Measurements from ENCODE around the gene NPNT. TPM values are rescaled to one million over a fixed set of nuclear protein-coding genes. Genes with fewer than 3 reads are reported as not detected.

Gene NPNT
- total RNA-seq, 1 experiment from 2014 or later, result 1.4 TPM

- TF ChIP-seq MYBL2 (CRISPR knock-in tag; IDR thresholded peaks at IDR 0.05) (no peak), PRRX2 (CRISPR knock-in tag; IDR thresholded peaks at IDR 0.05) (no peak), GRHL2 (CRISPR knock-in tag; IDR thresholded peaks at IDR 0.05; ENCODE audit: insufficient replicate concordance, severe bottlenecking) (no peak), FOXJ3 (CRISPR knock-in tag; IDR thresholded peaks at IDR 0.05; ENCODE audit: borderline replicate concordance) (no peak)
- TF ChIP-seq, protein P1, sequence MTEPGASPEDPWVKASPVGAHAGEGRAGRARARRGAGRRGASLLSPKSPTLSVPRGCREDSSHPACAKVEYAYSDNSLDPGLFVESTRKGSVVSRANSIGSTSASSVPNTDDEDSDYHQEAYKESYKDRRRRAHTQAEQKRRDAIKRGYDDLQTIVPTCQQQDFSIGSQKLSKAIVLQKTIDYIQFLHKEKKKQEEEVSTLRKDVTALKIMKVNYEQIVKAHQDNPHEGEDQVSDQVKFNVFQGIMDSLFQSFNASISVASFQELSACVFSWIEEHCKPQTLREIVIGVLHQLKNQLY (CRISPR knock-in tag; IDR thresholded peaks at IDR 0.05), result no peak
These were observed 70.8 kb downstream of the NPNT start (continued) for GRCh38 chr4:105966051-105966450.

DNA sequence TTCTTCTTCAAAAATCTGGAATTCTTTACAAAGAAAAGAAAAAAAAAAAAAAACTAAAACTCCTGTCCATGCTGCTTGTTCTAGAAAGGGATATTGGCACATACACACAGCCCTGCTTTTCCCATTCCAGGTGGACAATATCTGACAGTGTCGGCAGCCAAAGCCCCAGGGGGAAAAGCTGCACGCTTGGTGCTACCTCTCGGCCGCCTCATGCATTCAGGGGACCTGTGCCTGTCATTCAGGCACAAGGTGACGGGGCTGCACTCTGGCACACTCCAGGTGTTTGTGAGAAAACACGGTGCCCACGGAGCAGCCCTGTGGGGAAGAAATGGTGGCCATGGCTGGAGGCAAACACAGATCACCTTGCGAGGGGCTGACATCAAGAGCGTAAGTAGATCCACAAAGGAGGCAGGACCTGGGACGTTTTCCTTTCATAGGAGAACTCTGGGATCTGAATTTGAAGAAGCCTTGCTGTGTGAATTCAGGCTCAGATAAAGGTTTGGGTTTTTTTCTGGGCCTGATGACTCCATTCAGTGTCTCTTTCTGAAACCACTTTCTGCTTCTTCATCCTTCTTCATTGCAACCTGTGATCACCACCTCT, 71.9 kb downstream of the NPNT start:
- Mint-ChIP-seq H3K9me3 (no peaks in the 10 kb centered on the region), H3K27me3 (ENCODE audit: low read depth) (no peaks in the 10 kb centered on the region), H3K4me3 (peak overlapping the region; percentile 31; the same call in 1 of the 2 replicates), H3K27ac (peak overlapping the region; percentile 54; the same call in 1 of the 2 replicates), H3K4me1 (peaks cover 55% of the 10 kb centered on the region), H3K36me3 (no peaks in the 10 kb centered on the region)
- ATAC-seq (peak; percentile 68), DNase-seq (ENCODE audit: low spot score) (no peak)
- ChIA-PET CTCF (no interaction called here), POLR2A (no interaction called here)
- TF ChIP-seq, protein P2, sequence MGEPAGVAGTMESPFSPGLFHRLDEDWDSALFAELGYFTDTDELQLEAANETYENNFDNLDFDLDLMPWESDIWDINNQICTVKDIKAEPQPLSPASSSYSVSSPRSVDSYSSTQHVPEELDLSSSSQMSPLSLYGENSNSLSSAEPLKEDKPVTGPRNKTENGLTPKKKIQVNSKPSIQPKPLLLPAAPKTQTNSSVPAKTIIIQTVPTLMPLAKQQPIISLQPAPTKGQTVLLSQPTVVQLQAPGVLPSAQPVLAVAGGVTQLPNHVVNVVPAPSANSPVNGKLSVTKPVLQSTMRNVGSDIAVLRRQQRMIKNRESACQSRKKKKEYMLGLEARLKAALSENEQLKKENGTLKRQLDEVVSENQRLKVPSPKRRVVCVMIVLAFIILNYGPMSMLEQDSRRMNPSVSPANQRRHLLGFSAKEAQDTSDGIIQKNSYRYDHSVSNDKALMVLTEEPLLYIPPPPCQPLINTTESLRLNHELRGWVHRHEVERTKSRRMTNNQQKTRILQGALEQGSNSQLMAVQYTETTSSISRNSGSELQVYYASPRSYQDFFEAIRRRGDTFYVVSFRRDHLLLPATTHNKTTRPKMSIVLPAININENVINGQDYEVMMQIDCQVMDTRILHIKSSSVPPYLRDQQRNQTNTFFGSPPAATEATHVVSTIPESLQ (CRISPR knock-in tag; IDR thresholded peaks at IDR 0.05), result no peak
- TF ChIP-seq, protein P3, sequence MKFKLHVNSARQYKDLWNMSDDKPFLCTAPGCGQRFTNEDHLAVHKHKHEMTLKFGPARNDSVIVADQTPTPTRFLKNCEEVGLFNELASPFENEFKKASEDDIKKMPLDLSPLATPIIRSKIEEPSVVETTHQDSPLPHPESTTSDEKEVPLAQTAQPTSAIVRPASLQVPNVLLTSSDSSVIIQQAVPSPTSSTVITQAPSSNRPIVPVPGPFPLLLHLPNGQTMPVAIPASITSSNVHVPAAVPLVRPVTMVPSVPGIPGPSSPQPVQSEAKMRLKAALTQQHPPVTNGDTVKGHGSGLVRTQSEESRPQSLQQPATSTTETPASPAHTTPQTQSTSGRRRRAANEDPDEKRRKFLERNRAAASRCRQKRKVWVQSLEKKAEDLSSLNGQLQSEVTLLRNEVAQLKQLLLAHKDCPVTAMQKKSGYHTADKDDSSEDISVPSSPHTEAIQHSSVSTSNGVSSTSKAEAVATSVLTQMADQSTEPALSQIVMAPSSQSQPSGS (CRISPR knock-in tag; IDR thresholded peaks at IDR 0.05; ENCODE audit: borderline replicate concordance, low read depth), result no peak
- TF ChIP-seq NR3C1 (CRISPR knock-in tag; conservative IDR thresholded peaks at IDR 0.05; ENCODE audit: low read depth), result no peak
- TF ChIP-seq NR1H2 (CRISPR knock-in tag; IDR thresholded peaks at IDR 0.05), result no peak
- no peak for TF ChIP-seq ZNF425 (CRISPR knock-in tag; conservative IDR thresholded peaks at IDR 0.05)
- no peak for TF ChIP-seq ZNF232 (CRISPR knock-in tag; IDR thresholded peaks at IDR 0.05)
- TF ChIP-seq, protein P4, sequence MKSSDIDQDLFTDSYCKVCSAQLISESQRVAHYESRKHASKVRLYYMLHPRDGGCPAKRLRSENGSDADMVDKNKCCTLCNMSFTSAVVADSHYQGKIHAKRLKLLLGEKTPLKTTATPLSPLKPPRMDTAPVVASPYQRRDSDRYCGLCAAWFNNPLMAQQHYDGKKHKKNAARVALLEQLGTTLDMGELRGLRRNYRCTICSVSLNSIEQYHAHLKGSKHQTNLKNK (CRISPR knock-in tag; IDR thresholded peaks at IDR 0.05), result no peak
- TF ChIP-seq ZNF416 (CRISPR knock-in tag; IDR thresholded peaks at IDR 0.05), result no peak
- TF ChIP-seq ESRRA (CRISPR knock-in tag; IDR thresholded peaks at IDR 0.05; ENCODE audit: borderline replicate concordance), result no peak
- no peak for TF ChIP-seq ZNF423 (CRISPR knock-in tag; IDR thresholded peaks at IDR 0.05)
- no peak for TF ChIP-seq ZNF121 (CRISPR knock-in tag; IDR thresholded peaks at IDR 0.05)
- no peak for TF ChIP-seq RELA (CRISPR knock-in tag; IDR thresholded peaks at IDR 0.05; ENCODE audit: borderline replicate concordance)
- no peak for TF ChIP-seq IRF2 (CRISPR knock-in tag; IDR thresholded peaks at IDR 0.05; ENCODE audit: borderline replicate concordance, low read depth)
- TF ChIP-seq CBFB (CRISPR knock-in tag; IDR thresholded peaks at IDR 0.05; ENCODE audit: low read depth), result no peak
